H1 (cell line): ENCODE measurements around the gene CREG2.

Source experiments
- BCL11A ChIP-seq, 2 experiments: IDR thresholded peaks; one replicate each; pipeline ENCODE4 v1.6.1; 2011; ENCODE audit warnings: low read depth in 2 of 2, low read length in 2 of 2, mild to moderate bottlenecking in 2 of 2
- CEBPB ChIP-seq: IDR thresholded peaks from 2 replicates; pipeline ENCODE4 v1.6.1; 2012; ENCODE audit warnings: low read depth, low read length
- EGR1 ChIP-seq: IDR thresholded peaks from 2 replicates; pipeline ENCODE4 v1.6.1; 2011; ENCODE audit warnings: low read depth, low read length, borderline replicate concordance
- JUN ChIP-seq: IDR thresholded peaks from 2 replicates; pipeline ENCODE4 v1.6.1; 2011; ENCODE audit warnings: low read depth, mild to moderate bottlenecking, improper control_type of control experiment, low read length
- JUND ChIP-seq: IDR thresholded peaks from 2 replicates; pipeline ENCODE4 v1.6.1; 2011; ENCODE audit warnings: mild to moderate bottlenecking, improper control_type of control experiment, low read length
- POLR2A ChIP-seq, 2 experiments: IDR thresholded peaks; 1 replicate in 1 of 2; 2 replicates in 1 of 2; pipeline ENCODE4 v1.6.1; 2011; ENCODE audit warnings: low read depth in 2 of 2, low read length in 2 of 2, mild to moderate bottlenecking in 2 of 2; ENCODE audit errors: control extremely low read depth in 1 of 2
- SP1 ChIP-seq: IDR thresholded peaks from 2 replicates; pipeline ENCODE4 v1.6.1; 2011; ENCODE audit warnings: low read depth, low read length
- SUZ12 ChIP-seq: fragments of 200-600 bp; sonication (generic); IDR thresholded peaks from 2 replicates; pipeline ENCODE4 v1.6.1; 2012; ENCODE audit warnings: mild to moderate bottlenecking, inconsistent platforms, low read length, moderate library complexity, mixed read lengths
- TCF12 ChIP-seq: IDR thresholded peaks from 2 replicates; pipeline ENCODE4 v1.6.1; 2011; ENCODE audit warnings: low read depth, mild to moderate bottlenecking, low read length
- YY1 ChIP-seq: IDR thresholded peaks from 2 replicates; pipeline ENCODE4 v1.6.1; 2011; ENCODE audit warnings: low read depth, mild to moderate bottlenecking, low read length
- TF ChIP-seq, protein P1 (sequence below), 3 experiments: IDR thresholded peaks; 1 replicate in 2 of 3; 2 replicates in 1 of 3; pipeline versions ENCODE4 v1.5.1 to v1.6.1; 2011; ENCODE audit warnings: low read length in 3 of 3, mild to moderate bottlenecking in 3 of 3, inconsistent platforms in 2 of 3, low read depth in 1 of 3, moderate library complexity in 1 of 3; ENCODE audit not compliant: insufficient read depth in 1 of 3; ENCODE audit errors: control extremely low read depth in 1 of 3
- TF ChIP-seq, protein P2 (sequence below): IDR thresholded peaks from 2 replicates; pipeline ENCODE4 v1.6.1; 2012; ENCODE audit warnings: inconsistent platforms

DNA sequence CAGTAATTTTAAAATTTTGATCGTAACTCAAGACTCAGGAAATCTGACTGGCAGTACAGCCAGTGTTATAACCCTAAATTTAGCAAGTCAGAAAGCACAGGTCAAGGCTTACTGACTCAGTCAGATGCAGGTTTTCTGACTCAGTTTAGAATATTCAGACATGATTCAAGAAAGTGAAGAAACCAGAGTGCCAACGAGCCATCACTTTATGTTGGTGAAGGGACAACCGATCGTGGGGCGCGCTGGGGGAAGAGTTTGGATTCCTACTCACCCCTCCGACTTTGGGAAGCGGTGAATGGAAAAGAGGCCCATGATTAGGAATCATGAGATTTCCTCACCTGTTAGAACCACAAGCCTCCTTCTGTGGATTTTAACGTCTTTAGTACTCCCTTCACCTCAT, 79.8 kb downstream of the CREG2 start:
- TF ChIP-seq, protein P1, sequence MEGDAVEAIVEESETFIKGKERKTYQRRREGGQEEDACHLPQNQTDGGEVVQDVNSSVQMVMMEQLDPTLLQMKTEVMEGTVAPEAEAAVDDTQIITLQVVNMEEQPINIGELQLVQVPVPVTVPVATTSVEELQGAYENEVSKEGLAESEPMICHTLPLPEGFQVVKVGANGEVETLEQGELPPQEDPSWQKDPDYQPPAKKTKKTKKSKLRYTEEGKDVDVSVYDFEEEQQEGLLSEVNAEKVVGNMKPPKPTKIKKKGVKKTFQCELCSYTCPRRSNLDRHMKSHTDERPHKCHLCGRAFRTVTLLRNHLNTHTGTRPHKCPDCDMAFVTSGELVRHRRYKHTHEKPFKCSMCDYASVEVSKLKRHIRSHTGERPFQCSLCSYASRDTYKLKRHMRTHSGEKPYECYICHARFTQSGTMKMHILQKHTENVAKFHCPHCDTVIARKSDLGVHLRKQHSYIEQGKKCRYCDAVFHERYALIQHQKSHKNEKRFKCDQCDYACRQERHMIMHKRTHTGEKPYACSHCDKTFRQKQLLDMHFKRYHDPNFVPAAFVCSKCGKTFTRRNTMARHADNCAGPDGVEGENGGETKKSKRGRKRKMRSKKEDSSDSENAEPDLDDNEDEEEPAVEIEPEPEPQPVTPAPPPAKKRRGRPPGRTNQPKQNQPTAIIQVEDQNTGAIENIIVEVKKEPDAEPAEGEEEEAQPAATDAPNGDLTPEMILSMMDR (IDR thresholded peaks at IDR 0.05; ENCODE audit: control extremely low read depth in 1 of 3, insufficient read depth in 1 of 3, low read depth in 1 of 3, low read length in 3 of 3) = no peak
- TF ChIP-seq CEBPB = no peak
- no peak for TF ChIP-seq JUND
- no peak for TF ChIP-seq YY1
- no peak for TF ChIP-seq TCF12
- TF ChIP-seq EGR1 = no peak
- TF ChIP-seq BCL11A (IDR thresholded peaks at IDR 0.05; ENCODE audit: low read depth in 2 of 2, low read length in 2 of 2) = no peak
- no peak for TF ChIP-seq POLR2A (IDR thresholded peaks at IDR 0.05; ENCODE audit: control extremely low read depth in 1 of 2, low read depth in 2 of 2, low read length in 2 of 2)
- TF ChIP-seq JUN = no peak
- TF ChIP-seq, protein P2, sequence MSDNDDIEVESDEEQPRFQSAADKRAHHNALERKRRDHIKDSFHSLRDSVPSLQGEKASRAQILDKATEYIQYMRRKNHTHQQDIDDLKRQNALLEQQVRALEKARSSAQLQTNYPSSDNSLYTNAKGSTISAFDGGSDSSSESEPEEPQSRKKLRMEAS = no peak
- no peak for TF ChIP-seq SP1
- no peak for TF ChIP-seq SUZ12
